GM18519 (cell line): ENCODE results near the gene ARHGAP18.

Experiments
- ATAC-seq: cut with Tn5 transposase; IDR thresholded peaks from one replicate; pipeline ENCODE4 v1.9.1; 2021; ENCODE audit warnings: mild to moderate bottlenecking, moderate library complexity; ENCODE audit not compliant: unreplicated experiment, low FRiP score

The ARHGAP18 gene

GRCh38 chr6:129726650-129727049 is 16.7 kb upstream of the ARHGAP18 start:
- no peak for ATAC-seq

DNA sequence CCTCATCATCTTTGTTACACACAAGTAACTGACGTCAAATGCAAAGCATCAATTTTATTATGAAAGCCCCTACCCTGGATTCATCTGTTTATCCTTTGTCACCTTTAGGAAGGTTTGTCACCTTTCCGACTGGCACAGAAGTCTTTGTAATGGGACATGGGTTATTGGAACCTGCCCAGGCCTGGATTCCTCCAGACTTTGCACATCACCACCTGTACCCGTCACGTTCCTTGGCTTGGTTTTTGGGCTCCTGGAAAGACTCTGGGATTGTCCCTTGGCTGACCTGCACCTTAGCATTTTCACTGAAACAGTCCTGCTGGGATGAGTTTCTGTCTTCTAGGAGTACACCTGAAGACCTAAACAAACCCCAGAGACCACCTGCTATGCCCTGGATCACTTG is 15.4 kb upstream of the ARHGAP18 start:
- ATAC-seq, result no peak

DNA sequence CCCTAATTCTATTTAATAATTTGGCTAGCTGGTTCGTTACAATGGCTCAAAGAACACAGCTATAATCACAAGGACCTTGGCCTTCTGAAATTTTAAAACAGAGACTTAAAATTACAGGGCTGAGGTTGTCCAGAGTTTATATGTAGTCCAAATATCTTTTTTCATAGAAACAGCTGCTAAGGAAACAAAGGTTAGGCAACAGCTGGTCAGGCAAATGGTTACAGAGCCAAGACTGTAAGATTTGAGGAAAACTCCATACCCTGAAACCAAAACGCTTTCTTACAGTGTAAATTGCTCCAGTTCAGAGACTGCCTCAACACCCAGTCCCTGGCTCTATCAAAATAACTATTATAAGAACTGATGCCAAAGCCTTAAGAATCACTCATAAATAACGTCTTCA is 9.7 kb upstream of the ARHGAP18 start:
- ATAC-seq, result no peak

- no peak for ATAC-seq
These were observed 7.3 kb upstream of the ARHGAP18 start for GRCh38 chr6:129717277-129717676.

- no peak for ATAC-seq
These were observed 3.9 kb upstream of the ARHGAP18 start for GRCh38 chr6:129713806-129714333.

- ATAC-seq, result no peak
These were observed 1.3 kb upstream of the ARHGAP18 start for GRCh38 chr6:129711271-129711631.

- ATAC-seq, result no peak
These were observed 683 bp upstream of the ARHGAP18 start for GRCh38 chr6:129710450-129711270.

- no peak for ATAC-seq
These were observed 695 bp downstream of the ARHGAP18 start for GRCh38 chr6:129709196-129709768.

DNA sequence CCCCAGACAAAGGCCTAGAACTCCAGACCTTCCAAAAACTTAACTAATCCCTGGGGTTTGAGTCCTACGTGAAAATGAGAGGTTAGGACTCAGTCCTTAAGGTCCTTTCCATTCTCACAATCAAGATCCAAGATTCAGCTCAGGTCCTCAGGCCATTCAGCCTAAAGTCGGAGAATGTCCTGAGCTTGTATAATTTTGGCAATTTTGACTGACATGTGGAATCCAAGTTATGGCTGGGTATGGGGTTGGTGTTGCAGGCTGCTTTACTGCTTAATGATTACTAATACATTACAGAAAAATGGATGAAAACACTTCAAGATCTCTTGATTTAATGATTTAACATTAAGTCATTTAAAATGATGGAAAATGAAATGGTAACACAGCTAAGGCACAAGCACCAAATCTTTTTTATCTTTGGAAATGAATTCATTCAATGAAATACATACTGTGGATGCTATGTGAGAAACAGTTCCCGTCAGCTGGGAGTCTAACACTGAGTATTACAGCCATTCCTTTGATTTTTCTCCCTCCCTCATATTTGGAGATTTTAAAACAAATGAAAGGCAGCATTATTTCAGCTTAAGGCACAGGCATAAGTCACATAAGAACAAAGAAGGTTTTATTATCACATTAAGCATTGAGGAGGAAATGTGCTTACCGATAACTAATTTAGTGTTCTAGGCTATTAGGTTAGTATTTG is 1.3 kb downstream of the ARHGAP18 start:
- no peak for ATAC-seq

GRCh38 chr6:129707882-129708495 is 2.0 kb downstream of the ARHGAP18 start:
- no peak for ATAC-seq

DNA sequence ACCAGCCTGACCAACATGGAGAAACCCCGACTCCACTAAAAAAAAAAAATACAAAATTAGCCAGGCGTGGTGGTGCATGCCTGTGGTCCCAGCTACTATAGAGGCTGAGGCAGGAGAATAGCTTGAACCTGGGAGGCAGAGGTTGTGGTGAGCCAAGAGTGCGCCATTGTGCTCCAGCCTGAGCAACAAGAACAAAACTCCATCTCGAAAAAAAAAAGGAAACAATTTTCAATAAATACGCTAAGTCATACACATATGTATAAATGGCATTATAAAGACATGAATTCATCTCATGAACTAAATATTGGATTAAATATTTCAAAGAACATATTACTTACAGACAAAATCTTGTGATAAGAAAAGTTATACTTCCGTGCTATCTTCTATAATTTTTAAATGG is 2.9 kb downstream of the ARHGAP18 start:
- no peak for ATAC-seq

DNA sequence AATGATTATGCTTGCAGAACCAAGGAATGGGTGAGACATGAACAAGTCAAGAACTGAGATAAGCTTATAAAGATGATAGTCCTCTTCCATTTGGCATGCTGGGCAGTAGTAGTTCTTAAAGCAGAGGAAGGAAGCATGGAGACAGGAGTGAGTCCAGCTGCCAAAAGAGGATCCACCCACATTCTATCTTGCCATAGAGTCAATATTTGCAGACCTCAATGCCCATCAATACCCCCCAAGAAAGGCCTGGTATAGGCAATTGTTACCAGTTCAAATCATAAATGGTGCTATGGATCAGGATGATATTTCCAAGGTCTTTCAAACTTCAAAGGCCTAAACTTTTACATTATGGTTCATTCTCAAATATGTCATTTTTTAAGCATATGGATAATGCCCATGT is 4.8 kb downstream of the ARHGAP18 start:
- peak; percentile 2 for ATAC-seq

DNA sequence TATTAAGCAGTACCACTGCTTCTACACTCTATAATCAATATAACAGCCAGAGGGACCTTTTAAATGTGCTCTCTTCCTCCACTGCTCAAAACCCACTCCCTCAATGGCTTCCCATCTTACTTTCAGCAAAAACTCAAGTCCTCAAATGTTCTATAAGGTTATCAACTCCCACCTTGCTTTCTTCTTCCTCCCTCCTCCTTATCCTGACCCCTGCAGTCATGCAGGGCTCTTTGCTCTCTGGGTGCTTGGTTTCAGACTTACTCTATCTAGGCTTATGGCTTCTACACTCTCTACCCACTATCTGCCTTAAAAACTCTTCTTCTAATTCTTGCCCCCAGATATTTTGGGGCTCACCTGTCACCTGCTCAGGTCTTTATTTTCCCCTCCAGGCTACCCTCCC is 5.3 kb downstream of the ARHGAP18 start:
- peak; percentile 41 for ATAC-seq

DNA sequence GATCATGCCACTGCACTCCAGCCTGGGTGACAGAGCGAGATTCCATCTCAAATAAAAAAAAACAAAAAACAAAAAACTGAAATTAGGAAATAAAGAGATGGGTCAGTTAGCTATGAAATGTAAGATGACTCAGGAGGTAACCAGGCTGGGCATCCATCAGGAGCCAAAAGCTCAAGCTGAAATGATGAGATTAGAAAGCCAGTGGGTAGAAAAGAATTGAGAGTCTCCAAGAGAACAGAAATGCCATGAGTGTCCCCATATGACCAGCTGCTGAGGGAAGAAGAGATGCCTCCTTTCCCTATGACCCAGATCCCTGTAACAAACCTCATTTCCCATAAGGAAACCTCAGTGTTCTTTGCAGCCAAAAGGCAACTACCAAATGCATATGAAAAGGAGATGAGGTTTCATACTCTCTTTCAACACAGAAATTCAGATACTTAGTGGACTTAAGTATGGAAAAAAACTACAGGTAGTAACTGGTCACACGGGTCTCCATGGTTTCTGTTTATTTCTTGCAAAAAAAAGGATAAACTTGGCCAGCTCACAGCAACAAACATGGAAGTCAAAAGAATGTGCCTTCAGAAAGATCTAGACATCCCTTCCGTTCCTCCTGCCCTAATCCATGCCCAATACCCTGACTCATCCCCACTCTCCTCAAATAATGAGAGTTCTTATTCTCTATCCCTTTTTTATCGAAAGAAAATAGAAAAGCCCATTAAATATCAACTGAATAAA is 8.1 kb downstream of the ARHGAP18 start:
- ATAC-seq, result no peak

- no peak for ATAC-seq
These were observed 9.3 kb downstream of the ARHGAP18 start for GRCh38 chr6:129700666-129701065.

- ATAC-seq, result no peak
These were observed 10.3 kb downstream of the ARHGAP18 start for GRCh38 chr6:129699659-129700058.

- no peak for ATAC-seq
These were observed 11.5 kb downstream of the ARHGAP18 start for GRCh38 chr6:129698430-129698829.

DNA sequence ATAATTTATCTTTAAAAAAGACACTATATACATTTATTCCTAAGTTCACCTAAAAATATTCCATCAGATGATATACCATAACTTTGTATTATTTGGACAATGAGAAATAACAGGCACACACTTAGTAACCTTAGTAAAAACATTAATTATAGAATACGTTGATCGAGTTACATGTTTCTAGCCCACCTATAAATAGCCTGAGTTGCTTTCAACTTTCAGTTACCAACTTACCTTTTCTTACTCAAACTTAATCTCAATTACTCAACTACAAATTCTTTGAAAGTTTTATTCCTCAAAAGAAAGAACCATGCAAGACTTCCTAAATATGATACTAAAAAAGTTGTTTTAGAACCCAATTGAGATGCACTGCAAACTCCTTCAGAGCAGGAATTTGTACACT is 12.2 kb downstream of the ARHGAP18 start:
- no peak for ATAC-seq

DNA sequence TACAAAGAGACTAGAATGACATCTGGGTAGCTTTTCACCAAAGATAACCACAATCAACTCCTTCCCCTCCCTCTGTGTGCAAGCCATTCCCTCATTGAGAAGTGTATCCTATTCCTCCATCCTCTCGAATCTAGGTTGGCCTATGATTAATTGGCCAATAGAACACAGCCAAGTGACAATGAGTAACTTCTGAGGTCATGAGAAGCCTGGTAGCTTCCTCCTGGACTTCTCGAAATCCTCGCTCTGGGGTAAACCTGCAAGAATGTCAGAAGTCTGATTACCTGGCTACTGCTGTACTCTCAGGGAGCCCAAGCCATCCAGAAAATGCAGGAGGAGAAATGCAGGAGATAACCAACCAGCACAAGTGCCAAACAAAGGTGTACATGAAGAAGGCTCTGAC is 13.1 kb downstream of the ARHGAP18 start:
- ATAC-seq, result no peak

- no peak for ATAC-seq
These were observed 14.0 kb downstream of the ARHGAP18 start for GRCh38 chr6:129696028-129696418.
